ENCODE results near the gene GPSM3. TPM values are rescaled to one million over a fixed set of nuclear protein-coding genes. Genes with fewer than 3 reads are reported as not detected.

The GPSM3 gene, protein sequence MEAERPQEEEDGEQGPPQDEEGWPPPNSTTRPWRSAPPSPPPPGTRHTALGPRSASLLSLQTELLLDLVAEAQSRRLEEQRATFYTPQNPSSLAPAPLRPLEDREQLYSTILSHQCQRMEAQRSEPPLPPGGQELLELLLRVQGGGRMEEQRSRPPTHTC
- 0.79 and 2.2 TPM in 2 replicates for total RNA-seq

DNA sequence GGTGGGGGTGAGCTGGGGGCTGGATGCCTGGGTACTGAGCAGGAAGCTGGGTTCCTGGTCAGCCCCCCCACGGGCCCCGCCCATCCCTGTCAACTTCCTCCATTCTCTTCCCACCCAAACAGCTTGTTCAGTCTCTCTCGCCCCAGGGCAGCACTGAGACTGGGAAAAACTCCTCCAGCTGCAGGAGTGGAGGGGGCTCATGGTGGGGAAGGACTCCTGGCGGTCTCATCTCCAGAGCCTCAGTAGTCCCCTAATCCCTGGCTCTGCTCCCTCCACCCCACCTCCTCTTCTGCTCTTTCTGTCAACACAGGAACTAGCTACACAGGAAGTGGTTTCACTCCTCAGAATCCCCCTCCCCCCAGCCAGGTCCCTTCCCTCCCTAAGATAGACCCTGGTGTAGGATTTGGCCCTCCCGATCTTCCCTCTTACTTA lies at the start of gene GPSM3:
Gene GPSM3 (minus strand): TSS at position 36 of the 432 bp plus-strand sequence. CDS start 130 bp downstream, outside the sequence.

DNA sequence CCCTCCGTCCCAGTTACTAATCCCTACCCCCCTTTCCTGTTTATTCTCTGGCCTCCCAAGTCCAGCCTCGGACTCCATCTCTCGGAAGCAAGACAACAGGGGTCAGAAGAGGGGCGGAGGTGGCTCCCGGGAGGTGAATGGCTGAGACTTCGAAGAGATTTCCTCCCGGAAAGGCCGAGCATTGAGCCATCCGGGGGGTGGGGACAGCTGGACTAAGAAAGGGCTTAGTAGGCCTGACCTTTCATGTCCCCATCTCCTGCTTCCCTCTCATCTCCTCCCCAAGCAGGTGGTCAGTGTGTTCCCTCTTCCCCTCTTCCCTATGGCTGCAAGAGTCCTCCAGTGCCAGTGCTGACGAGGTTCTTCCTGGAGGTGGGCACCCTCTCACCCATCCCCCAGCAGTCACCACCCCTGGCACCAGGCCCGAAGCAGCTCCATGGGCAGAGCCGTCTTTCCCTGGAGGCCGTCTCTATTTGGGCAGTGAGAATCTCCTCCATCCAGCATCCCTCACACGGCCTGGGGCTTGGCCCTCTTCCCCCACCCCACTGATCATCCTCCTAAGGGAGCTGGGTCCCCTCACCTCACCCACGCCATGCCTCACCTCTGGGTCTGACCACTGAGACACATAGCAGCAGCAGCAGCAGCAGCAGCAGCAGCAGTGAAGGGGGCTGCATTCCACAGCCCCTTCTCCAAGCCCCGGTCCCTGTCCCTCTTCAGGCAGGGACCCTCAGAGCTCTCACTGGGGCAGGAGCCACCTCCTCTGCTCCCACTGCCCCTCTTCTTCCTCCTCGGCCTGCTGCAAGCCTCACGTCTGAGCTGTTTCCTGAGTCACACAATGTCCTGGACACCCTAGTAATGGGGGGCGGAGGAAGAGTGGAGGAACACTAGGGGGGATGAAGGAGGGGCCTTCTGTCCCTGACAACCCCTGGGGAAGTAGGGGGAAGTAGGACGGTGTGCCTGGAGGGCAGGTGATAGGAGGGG lies 31.1 kb upstream of the GPSM3 start, which contains the start of gene NOTCH4:
Gene NOTCH4 (minus strand): TSS at position 810 of the 978 bp plus-strand sequence. CDS start 139 bp downstream, at position 671.

DNA sequence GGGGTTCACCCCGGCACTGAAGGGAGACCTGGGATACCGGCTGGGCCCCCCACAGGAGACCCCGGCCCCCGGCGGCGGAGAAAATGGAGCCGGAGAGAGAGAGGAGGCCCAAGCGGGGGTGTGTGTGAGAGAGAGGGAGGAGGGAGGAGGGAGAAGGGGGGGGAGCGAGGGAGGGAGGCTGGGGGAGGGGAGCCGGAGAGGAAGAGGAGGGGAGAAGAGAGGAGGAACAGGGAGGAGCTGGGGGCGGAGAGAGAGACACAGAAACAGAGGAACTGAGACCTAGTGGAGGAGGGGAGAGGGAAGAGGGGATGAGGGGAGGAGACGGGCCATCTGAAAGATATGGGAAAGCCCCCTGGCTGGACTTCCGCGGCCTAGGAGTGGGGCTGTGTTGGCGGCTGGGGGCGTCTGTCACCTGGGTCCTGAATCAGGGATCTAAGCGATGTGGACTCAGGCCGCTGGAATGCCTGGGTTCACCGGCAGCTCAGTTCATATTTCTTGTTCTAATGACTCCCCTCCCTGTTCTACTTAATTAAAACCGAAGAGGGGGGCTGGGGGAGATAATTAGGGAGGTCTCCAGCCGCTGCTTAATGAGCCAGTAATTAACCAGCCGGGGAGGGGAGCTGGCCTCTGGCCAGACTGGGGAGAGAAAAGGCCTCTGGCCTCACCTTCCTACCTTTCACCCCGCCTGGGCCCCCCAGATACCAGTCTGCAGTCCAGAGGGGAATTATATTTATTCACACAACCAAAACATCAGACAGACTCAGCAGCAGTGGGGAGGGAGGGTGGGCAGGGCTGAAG lies 2.2 kb downstream of the GPSM3 start, which contains the start of gene PBX2:
Gene PBX2 (minus strand): TSS at position 149 of the 798 bp plus-strand sequence. CDS start 287 bp downstream, outside the sequence.

DNA sequence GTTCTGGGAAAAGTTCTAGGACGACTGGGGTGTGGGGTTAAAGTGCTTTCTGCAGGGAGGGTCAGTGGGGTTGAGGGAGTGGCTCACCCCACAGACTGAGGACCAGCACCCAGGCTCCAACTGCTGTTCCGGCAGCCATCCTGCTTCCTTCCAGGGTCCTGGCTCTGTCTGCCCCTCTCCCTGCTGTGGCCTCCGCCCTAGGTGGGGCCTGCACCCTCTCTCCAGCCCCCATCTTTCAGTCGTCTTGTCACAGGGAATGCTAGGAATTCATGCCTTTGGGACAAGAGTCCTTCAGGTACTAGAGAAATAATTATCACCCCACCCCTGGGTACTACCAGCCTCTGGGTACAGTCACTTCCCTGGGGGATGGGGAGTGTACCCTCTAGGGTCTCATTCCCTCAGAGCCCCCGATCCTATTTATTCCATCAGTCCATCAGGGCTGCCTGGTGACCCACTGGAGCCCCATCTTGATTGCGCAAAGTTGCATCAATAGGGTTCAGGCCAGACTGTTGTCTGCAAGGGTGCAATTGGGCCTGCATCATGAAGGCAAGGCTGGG lies 8.3 kb downstream of the GPSM3 start, which contains the start of gene AGER:
Gene AGER (minus strand): TSS at position 170 of the 557 bp plus-strand sequence. CDS start 31 bp downstream, at position 139.

DNA sequence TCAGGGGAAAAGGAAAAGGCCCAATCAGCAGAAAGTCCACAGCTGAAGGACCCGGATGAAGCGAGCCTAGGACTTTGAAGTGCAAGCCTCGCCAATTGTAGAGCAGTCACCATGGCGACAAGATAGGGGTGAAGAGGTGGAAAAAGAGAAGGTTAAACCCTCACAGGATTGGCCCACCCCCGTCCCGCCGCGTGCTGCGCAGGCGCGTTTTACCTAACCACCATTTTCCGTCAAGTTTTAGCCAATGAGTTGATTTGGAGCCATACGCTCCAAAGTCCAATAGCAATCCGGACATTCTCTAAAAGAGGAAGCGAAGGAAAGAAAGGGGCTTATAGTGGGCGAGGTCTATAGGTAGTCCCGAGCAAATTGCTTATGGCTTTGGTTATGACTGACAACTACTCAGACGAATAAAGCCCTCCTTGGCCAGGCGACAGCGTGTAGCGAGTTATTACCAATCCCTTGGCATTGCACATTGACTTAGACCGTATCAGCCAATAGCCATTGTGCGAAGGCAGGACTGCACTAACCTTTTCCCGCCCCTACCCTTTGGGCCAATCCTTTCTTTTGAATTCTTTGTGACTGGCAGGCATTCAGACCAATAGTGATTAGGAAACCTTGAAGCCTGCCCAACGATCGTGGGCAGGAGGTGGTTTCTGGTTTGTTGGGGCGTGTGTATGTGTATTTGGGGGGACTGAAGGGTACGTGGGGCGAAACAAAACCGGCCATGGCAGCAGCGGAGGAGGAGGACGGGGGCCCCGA lies 14.5 kb downstream of the GPSM3 start, which contains the start of gene RNF5:
Gene RNF5 (plus strand): TSS at position 618 of the 759 bp plus-strand sequence. CDS start 107 bp downstream, at position 725.

DNA sequence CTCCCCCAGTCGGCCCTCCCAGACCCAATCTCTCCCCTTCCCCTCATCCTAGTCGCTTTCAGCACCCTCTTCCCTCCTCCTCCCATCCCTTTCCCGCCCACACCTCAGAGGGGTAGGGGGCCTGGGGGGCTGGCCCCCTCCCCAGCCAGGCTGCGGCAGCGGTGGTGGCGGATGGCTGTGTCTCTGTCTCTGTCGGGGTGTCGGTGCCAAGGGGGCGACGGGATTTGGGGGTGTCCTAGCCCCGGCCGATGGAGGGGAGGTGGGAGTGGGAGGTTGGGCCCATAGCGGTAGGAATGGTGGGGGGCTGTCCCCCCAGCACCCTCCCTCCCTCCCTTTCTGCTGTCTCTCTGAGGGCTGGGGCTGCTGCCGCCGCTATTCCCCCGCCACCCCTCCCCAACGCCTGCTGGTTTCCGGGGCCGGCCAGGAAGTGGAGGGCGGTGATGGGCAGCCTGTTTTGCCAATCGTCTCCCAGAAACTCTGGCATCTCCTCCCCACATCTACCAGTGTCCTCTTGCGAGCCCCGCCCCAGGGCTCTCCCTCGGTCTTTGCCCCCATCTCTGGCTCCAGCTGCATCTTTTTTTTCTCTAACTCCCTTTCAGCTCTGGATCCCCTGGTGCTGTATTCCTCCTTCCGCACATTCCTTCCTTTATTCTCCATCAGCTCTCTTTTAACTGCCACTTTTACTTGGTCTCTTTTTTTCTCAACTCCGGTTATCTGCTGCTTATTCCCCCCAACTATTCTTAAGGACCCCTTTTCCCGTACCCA lies 16.6 kb downstream of the GPSM3 start, which contains the start of gene AGPAT1:
Gene AGPAT1 (minus strand): TSS at position 374 of the 765 bp plus-strand sequence. CDS start 4,588 bp downstream, outside the sequence.

DNA sequence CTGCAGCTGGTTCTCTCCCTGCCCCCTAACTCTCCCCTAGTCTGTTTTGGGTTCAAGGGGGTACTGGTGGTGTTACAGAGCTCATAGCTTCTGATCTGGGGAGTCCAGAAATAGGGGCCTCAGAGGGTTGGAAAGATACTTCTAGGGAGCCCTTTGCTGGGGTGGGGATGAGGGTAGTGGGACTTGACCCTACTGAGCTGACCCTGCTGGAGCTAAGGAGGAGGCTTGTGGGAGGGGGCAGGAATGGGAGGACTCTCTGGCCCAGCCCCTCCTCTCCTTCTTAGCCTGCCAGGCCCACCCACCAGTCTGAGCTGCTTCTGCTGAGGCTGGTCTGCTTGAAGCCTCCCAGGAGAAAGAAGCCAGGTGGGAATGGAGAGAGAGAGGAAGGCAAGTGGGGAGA lies 28.1 kb downstream of the GPSM3 start, which contains the start of gene EGFL8:
Gene EGFL8 (plus strand): TSS at position 301 of the 400 bp plus-strand sequence. CDS start 1,571 bp downstream, outside the sequence.

DNA sequence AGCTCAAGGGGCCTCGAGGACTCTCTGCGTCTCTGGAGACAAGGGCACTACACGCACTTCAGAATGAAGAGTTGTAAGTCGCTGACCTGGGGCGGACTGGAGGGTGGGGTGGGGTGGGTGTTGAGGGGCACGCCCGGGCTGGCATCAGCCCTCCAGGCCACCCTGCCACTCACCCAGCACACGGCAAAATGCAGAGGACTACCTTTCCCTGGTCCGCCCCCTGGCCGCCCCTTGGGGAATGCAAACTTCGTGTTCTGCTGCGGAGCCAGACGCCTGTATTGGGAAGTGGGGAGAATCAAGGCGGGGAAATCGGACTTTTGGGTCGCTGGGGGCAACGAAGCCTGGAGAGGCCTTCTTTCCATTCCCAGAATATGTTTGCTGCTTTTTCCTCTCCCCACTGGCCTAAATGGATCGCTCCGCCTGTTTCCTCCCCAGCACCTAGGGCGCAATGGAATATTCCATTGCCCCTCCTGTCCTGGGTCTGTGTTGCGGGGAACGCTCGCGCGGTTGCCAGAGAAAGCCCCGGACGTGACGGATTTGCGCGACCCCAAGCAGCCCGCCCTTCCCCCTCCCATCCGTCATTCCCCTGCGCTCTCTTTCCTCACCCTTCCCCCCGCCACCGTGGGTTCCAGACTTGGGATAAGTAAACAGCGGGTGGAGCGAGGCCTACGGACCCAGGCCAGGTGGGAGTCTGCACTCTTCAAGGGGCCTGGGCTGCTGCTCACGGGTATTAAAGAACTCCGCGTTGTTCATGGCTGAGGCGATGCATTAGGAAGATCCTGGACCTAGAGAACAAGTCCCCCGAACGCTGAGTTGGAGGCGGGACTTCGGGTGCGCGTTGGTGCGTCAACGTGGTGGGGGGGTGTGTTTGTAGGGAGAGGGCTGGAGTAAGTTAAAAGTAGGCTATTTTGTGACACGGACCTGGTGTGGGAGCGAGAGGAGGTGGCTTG lies 38.6 kb downstream of the GPSM3 start, which contains the start of gene PPT2:
Gene PPT2 (plus strand): TSS at position 578 of the 950 bp plus-strand sequence. CDS start 454 bp downstream, outside the sequence.

DNA sequence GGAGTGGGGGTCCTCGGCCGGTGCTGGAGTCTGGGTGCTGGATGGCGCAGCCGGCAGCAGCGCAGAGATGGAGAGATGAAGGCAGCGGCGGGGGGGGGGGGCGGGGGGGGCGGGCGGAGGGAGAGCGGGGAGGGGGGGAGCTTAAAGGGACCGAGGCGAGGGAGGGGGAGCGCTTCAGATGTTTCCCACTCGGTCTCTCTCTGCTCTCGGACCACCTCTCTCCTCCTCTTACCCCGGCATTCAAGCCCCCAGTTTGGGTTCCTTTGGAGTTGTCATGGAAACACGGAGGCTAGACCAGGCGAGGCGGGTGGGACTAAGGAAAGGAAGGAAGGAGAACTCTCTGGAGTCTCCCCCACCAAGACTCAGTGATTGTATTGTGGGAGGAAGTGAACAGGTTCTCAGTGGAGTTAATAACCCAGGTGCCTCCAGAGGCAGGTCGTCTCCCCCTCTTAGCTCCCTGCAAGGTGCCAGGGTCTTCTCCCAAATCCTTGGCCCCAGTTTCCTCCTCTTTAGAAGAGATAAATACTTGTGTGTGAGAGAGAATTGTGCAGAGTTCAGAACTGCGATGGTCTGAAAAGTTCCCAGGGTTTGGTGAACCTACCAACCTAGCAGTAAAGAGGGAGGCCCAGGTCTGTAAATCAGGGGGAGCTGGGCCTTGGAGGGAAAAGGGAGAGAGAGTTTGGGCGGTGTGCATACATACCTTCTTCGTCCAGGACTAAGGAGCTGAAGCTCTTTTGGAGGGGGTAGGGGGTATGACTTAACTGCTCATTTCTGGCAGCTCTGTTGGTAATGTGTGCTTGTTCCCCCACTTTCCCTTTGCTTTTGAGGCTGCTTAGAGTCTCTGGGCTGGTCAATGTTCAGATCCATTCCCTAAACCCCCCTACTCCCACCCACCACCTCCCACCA lies 40.3 kb downstream of the GPSM3 start, which contains the start of gene PRRT1:
Gene PRRT1 (minus strand): TSS at position 77 of the 906 bp plus-strand sequence. CDS start 112 bp downstream, outside the sequence.

Small RNA genes lying within 50 kb of the gene (small RNA-seq; reads per million reads assigned to genes)
- gene AL662884.1 (not detected), gene MIR6833 (not detected)

Other genes starting within 250 kb of the GPSM3 start
- gene CFB, start 246.5 kb downstream of the GPSM3 start, total RNA-seq, result 0.39 TPM in 1 of 2 replicates, not detected in the other
- 82.8 and 105 TPM in 2 replicates for gene NELFE, start 233.7 kb downstream of the GPSM3 start, total RNA-seq
- 63.2 and 74.0 TPM in 2 replicates for gene SKIC2, start 233.5 kb downstream of the GPSM3 start, total RNA-seq
- 23.9 and 28.6 TPM in 2 replicates for gene DXO, start 220.5 kb downstream of the GPSM3 start, total RNA-seq
- gene C4A, start 210.6 kb downstream of the GPSM3 start, total RNA-seq, result 2.2 and 6.3 TPM in 2 replicates
- 4.2 and 6.3 TPM in 2 replicates for gene C4B, start 177.8 kb downstream of the GPSM3 start, total RNA-seq
- 0.22 TPM in 1 of 2 replicates, not detected in the other for gene CYP21A2, start 154.2 kb downstream of the GPSM3 start, total RNA-seq
- gene TNXB, start 83.3 kb downstream of the GPSM3 start, total RNA-seq, result 168 and 255 TPM in 2 replicates
- 26.0 and 36.9 TPM in 2 replicates for gene ATF6B, start 64.4 kb downstream of the GPSM3 start, total RNA-seq
- gene FKBPL, start 62.4 kb downstream of the GPSM3 start, total RNA-seq, result 9.8 and 12.9 TPM in 2 replicates
- gene PRRT1, start 40.7 kb downstream of the GPSM3 start, total RNA-seq, result 0.11 and 0.79 TPM in 2 replicates
- 59.3 and 66.9 TPM in 2 replicates for gene PPT2, start 38.5 kb downstream of the GPSM3 start, total RNA-seq
- gene EGFL8, start 28.0 kb downstream of the GPSM3 start, total RNA-seq, result 4.3 and 5.1 TPM in 2 replicates
- gene AGPAT1, start 16.6 kb downstream of the GPSM3 start, total RNA-seq, result 34.9 and 59.9 TPM in 2 replicates
- gene RNF5, start 14.2 kb downstream of the GPSM3 start, total RNA-seq, result 24.7 and 55.9 TPM in 2 replicates
- 5.7 and 5.9 TPM in 2 replicates for gene AGER, start 8.4 kb downstream of the GPSM3 start, total RNA-seq
- 59.1 and 89.9 TPM in 2 replicates for gene PBX2, start 2.4 kb downstream of the GPSM3 start, total RNA-seq
- 0.98 and 3.5 TPM in 2 replicates for gene NOTCH4, start 31.4 kb upstream of the GPSM3 start, total RNA-seq
- gene TSBP1, start 179.3 kb upstream of the GPSM3 start, total RNA-seq, result not detected in 2 replicates
- not detected in 2 replicates for gene BTNL2, start 214.5 kb upstream of the GPSM3 start, total RNA-seq
- gene HLA-DRA, start 247.2 kb upstream of the GPSM3 start, total RNA-seq, result not detected in 2 replicates

Measured in placental epithelial cell (primary cell).